HG03521 (cell line): Measurements from ENCODE around the gene SIGLEC8.

Experiments
- ATAC-seq: cut with Tn5 transposase; IDR thresholded peaks from one replicate; pipeline ENCODE4 v1.9.1; 2021; ENCODE audit warnings: mild to moderate bottlenecking, moderate library complexity; ENCODE audit not compliant: unreplicated experiment

Gene SIGLEC8

DNA sequence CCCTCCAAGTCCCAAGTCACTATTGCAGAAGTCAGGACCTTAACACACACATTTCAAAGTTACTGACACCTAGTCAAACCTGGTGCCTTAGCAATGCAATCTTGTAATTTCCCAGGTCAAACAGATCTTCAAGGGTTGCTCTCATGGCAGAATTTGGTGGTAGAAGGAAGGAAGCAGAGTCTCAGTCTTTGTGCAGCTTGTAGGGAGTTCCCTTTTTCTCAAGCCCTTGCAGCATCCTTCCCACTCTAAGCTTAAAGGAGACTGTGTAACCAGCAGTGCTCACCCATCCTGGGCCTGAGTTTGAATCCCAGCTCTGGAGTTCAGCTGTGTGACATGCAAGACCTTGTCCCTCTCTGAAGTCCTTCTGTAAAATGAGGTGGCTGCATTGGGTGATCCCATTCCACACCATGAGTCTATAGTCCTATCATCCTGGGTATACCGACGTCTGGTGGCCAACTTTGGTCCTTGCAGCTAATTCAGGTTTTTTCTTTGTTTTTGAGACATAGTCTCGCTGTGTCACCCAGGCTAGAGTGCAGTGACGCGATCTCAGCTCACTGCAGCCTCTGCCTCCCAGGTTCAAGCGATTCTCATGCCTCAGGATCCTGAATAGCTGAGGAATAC is 50.6 kb downstream of the SIGLEC8 start:
- no peak for ATAC-seq

GRCh38 chr19:51402117-51402516 is 56.1 kb downstream of the SIGLEC8 start:
- no peak for ATAC-seq
